Measurements from ENCODE around the gene MYH3.
A peak's percentile ranks its signal among the peaks of the same experiment; 100 is the strongest.

MYH3 gene

DNA sequence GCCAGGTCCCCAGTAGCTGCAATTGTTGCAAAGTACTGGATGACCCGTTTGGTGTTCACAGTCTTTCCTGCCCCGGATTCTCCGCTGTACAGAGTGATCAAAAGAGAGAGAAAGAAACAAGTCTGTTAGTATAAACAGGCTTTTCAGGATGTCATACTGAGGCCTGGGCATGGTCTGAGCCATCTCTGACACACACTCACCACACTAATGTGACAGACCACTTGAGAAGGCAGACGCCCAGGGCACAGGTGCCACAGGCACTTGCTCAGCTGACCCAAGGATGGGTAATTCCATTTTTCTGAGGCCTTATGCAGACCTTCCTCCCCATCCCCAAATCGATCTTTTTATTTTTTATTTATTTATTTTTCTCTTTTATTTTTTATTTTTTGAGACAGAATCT is 7.5 kb downstream of the MYH3 start:
- no peak for DNase-seq (ENCODE audit: low read depth)
- H3K4me3 ChIP-seq (ENCODE audit: low read depth, low read length) = no peak overlapping the region
- TF ChIP-seq, protein P1, sequence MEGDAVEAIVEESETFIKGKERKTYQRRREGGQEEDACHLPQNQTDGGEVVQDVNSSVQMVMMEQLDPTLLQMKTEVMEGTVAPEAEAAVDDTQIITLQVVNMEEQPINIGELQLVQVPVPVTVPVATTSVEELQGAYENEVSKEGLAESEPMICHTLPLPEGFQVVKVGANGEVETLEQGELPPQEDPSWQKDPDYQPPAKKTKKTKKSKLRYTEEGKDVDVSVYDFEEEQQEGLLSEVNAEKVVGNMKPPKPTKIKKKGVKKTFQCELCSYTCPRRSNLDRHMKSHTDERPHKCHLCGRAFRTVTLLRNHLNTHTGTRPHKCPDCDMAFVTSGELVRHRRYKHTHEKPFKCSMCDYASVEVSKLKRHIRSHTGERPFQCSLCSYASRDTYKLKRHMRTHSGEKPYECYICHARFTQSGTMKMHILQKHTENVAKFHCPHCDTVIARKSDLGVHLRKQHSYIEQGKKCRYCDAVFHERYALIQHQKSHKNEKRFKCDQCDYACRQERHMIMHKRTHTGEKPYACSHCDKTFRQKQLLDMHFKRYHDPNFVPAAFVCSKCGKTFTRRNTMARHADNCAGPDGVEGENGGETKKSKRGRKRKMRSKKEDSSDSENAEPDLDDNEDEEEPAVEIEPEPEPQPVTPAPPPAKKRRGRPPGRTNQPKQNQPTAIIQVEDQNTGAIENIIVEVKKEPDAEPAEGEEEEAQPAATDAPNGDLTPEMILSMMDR (IDR thresholded peaks at IDR 0.05; ENCODE audit: control insufficient read depth, extremely low read depth, insufficient read depth) = no peak

DNA sequence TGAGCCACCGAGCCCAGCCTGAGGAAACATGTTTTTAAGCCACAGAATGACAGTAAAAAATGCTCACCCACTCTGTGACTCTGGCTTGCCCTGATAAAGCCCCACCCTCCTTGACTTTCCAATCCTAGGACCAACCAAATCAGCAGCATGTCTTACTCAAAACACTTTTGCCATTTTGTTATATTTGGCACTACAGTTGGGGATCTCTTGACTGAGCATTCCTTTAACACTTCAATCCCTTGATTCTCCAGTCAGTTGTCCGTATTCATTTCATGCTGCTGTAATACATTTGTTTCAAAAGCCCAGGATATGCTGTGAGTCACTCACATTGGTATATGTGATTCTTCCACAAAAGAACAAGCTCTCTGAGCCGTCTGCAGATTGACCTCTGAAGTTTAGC is 8.2 kb downstream of the MYH3 start:
- TF ChIP-seq, protein P1 (IDR thresholded peaks at IDR 0.05; ENCODE audit: control insufficient read depth, extremely low read depth, insufficient read depth) = no peak

GRCh38 chr17:10648381-10648780 is 8.7 kb downstream of the MYH3 start:
- no peak for DNase-seq (ENCODE audit: low read depth)
- TF ChIP-seq, protein P1 (IDR thresholded peaks at IDR 0.05; ENCODE audit: control insufficient read depth, extremely low read depth, insufficient read depth) = no peak

More for the DNA sequence above, 8.2 kb downstream of the MYH3 start:
- no peak overlapping the region for H3K4me3 ChIP-seq (ENCODE audit: low read depth, low read length)
- DNase-seq (ENCODE audit: low read depth) = no peak

DNA sequence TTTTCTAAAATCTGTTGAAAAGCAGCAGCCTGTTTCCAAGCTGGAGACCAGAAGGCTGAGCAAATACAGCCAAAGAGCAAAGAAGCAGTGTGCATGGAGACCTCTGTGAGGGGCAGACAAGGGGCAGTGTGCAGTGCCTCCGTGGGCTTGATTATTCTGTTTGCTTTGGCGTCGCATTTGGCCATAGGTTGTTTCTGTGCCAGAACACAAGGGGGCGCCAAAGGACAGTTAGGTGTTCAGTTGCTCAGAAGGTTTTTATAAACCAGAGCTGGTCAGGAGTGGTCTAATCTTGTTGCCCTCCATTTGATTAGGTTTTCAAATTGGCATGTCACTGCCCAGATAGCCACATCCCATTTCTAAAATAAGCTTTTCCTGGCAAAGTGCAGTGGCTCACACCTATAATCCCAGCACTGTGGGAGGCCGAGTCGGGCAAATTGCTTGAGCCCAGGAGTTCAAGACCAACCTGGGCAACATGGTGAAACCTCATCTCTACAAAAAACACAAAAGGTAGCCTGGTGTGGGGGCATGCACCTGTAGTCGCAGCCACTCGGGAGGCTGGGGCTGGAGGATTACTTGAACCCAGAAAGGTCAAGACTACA is 10.6 kb downstream of the MYH3 start:
- no peak overlapping the region for H3K4me3 ChIP-seq (ENCODE audit: low read depth, low read length)
- TF ChIP-seq, protein P1 (IDR thresholded peaks at IDR 0.05; ENCODE audit: control insufficient read depth, extremely low read depth, insufficient read depth) = peak; percentile 87
- peak; percentile 42 for DNase-seq (ENCODE audit: low read depth)

More at GRCh38 chr17:10648381-10648780, 8.7 kb downstream of the MYH3 start:
- H3K4me3 ChIP-seq (ENCODE audit: low read depth, low read length) = no peak overlapping the region

GRCh38 chr17:10640475-10640874 is 16.6 kb downstream of the MYH3 start:
- TF ChIP-seq, protein P1 (IDR thresholded peaks at IDR 0.05; ENCODE audit: control insufficient read depth, extremely low read depth, insufficient read depth) = no peak
- no peak overlapping the region for H3K4me3 ChIP-seq (ENCODE audit: low read depth, low read length)
- peak; percentile 69 for DNase-seq (ENCODE audit: low read depth)

DNA sequence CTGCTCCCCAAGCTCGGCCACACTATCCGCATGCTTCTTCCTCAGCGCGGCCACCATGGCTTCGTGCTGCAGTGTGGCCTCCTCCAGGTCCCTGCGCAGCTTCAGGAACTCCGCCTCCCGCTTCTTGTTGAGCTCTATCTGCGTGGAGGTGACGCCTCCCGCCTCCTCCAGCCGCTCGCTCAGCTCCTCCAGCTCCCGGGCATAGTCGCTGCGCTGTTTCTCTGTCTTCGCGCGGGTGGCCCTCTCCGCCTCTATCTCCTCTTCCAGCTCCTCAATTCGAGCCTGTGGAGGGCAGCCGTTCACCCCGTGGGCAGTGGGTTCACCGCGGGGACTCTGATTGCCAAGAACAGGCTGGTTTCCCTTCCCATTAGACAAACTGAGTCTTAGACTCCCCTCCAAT is 19.0 kb downstream of the MYH3 start:
- H3K4me3 ChIP-seq (ENCODE audit: low read depth, low read length) = no peak overlapping the region
- no peak for DNase-seq (ENCODE audit: low read depth)
- TF ChIP-seq, protein P1 (IDR thresholded peaks at IDR 0.05; ENCODE audit: control insufficient read depth, extremely low read depth, insufficient read depth) = no peak

- DNase-seq (ENCODE audit: low read depth) = no peak
- H3K4me3 ChIP-seq (ENCODE audit: low read depth, low read length) = no peak overlapping the region
- TF ChIP-seq, protein P1 (IDR thresholded peaks at IDR 0.05; ENCODE audit: control insufficient read depth, extremely low read depth, insufficient read depth) = no peak
Observed at GRCh38 chr17:10635290-10635689, 21.8 kb downstream of the MYH3 start.
